Endothelial cell of umbilical vein (primary cell): Measurements from ENCODE around the gene ATP6V1B1. TPM values are rescaled to one million over a fixed set of nuclear protein-coding genes. Genes with fewer than 3 reads are reported as not detected.

Experiments used
- BruUV-seq: library from RNA; stranded (reverse); fragments of 400-500 nt; replicated peaks from 2 replicates; lab custom pipeline; 2021; lab: Mats Ljungman, UMichigan
- CTCF ChIA-PET: fragments of 300-600, 350-600 bp; sonication (Branson Sonifier 250); formaldehyde crosslinking; loops from one replicate; lab custom pipeline; 2021; ENCODE audit warnings: antibody characterized with exemption, inconsistent platforms; lab: Charles Lee
- POLR2A ChIA-PET: fragments of 300-600, 350-600 bp; sonication (Branson Sonifier 250); formaldehyde crosslinking; loops from one replicate; lab custom pipeline; 2021; ENCODE audit warnings: antibody characterized with exemption, inconsistent platforms; lab: Charles Lee
- DNase-seq: peaks from one replicate; pipeline ENCODE4 v3.0.0-alpha.2; 2011; ENCODE audit warnings: low read depth, low spot score
- FAIRE-seq: peaks from 2 replicates; lab custom pipeline; 2011; peaks lifted over from hg19 to GRCh38; lab: Jason Lieb, UNC
- H2AFZ ChIP-seq: 2 replicates; pipeline ENCODE4 v1.6.0; 2012; ENCODE audit warnings: low read depth, low read length, control low read depth, inconsistent platforms
- H3K27ac ChIP-seq: 2 replicates; pipeline ENCODE4 v1.5.1; 2011; ENCODE audit warnings: low read depth, mild to moderate bottlenecking, control low read depth, low read length, moderate library complexity; ENCODE audit not compliant: insufficient read depth
- H3K27me3 ChIP-seq, 2 experiments: 2 replicates each; pipeline versions ENCODE4 v1.6.0 to v1.6.1; 2011; ENCODE audit warnings: low read length in 2 of 2, mixed read lengths in 1 of 2; ENCODE audit not compliant: control insufficient read depth in 2 of 2, insufficient read depth in 2 of 2
- H3K36me3 ChIP-seq, 2 experiments: 2 replicates in 1 of 2; 3 replicates in 1 of 2; pipeline ENCODE4 v1.5.1; 2011; ENCODE audit warnings: low read length in 2 of 2, mild to moderate bottlenecking in 1 of 2, moderate library complexity in 1 of 2; ENCODE audit not compliant: control insufficient read depth in 2 of 2, insufficient read depth in 2 of 2; ENCODE audit errors: extremely low read depth in 1 of 2
- H3K4me1 ChIP-seq: 3 replicates; pipeline ENCODE4 v1.5.1; 2011; ENCODE audit warnings: mild to moderate bottlenecking, low read length; ENCODE audit not compliant: control insufficient read depth, insufficient read depth; ENCODE audit errors: extremely low read depth
- H3K4me2 ChIP-seq: 2 replicates; pipeline ENCODE4 v1.6.1; 2011; ENCODE audit warnings: low read length, control low read depth, mixed read lengths; ENCODE audit not compliant: insufficient read depth
- H3K4me3 ChIP-seq, 3 experiments: fragments of 200-600 bp in 1 of 3; sonication (generic), shearing (Covaris generic) in 1 of 3; replicated peaks in 1 of 3; 2 replicates each; pipeline ENCODE4 v1.5.1; 2011 to 2016; ENCODE audit warnings: control low read depth in 3 of 3, low read length in 3 of 3, mild to moderate bottlenecking in 2 of 3, inconsistent platforms in 1 of 3, low read depth in 1 of 3, moderate library complexity in 1 of 3; ENCODE audit not compliant: insufficient read depth in 1 of 3
- H3K79me2 ChIP-seq: 2 replicates; pipeline ENCODE4 v1.6.0; 2012; ENCODE audit warnings: low read length, inconsistent platforms; ENCODE audit not compliant: control insufficient read depth, insufficient read depth
- H3K9ac ChIP-seq: replicated peaks from 2 replicates; pipeline ENCODE3; 2011; ENCODE audit warnings: low read length, control low read depth; ENCODE audit not compliant: insufficient read depth; ENCODE audit errors: extremely low read depth
- H3K9me1 ChIP-seq: replicated peaks from 3 replicates; pipeline ENCODE4 v1.6.0; 2011; ENCODE audit warnings: mild to moderate bottlenecking, low read length; ENCODE audit not compliant: control insufficient read depth, insufficient read depth; ENCODE audit errors: extremely low read depth
- H3K9me3 ChIP-seq: replicated peaks from 2 replicates; pipeline ENCODE4 v1.5.1; 2012; ENCODE audit warnings: low read length, inconsistent platforms; ENCODE audit not compliant: control insufficient read depth, insufficient read depth
- H4K20me1 ChIP-seq: replicated peaks from 2 replicates; pipeline ENCODE3; 2011; ENCODE audit warnings: mild to moderate bottlenecking, low read length; ENCODE audit not compliant: control insufficient read depth, insufficient read depth; ENCODE audit errors: extremely low read depth
- EZH2 ChIP-seq: IDR thresholded peaks from 2 replicates; pipeline ENCODE4 v1.6.1; 2012; ENCODE audit warnings: borderline replicate concordance, low read depth, mild to moderate bottlenecking, moderate library complexity, low read length, inconsistent platforms; ENCODE audit not compliant: severe bottlenecking
- FOS ChIP-seq: IDR thresholded peaks from 2 replicates; pipeline ENCODE4 v1.6.1; 2011; ENCODE audit warnings: mild to moderate bottlenecking, low read length, moderate library complexity, borderline replicate concordance; ENCODE audit not compliant: insufficient read depth
- GATA2 ChIP-seq: IDR thresholded peaks from 2 replicates; pipeline ENCODE4 v1.7.0; 2011; ENCODE audit warnings: low read depth, mild to moderate bottlenecking, moderate library complexity, mixed read lengths, low read length; ENCODE audit not compliant: insufficient read length, insufficient read depth
- JUN ChIP-seq: IDR thresholded peaks from 2 replicates; pipeline ENCODE4 v1.6.1; 2011; ENCODE audit warnings: borderline replicate concordance, low read depth; ENCODE audit not compliant: insufficient read length, insufficient read depth
- MYC ChIP-seq: IDR thresholded peaks from one replicate; pipeline ENCODE4 v1.6.1; 2011; ENCODE audit warnings: mild to moderate bottlenecking, low read depth, low read length
- POLR2A ChIP-seq: IDR thresholded peaks from 2 replicates; pipeline ENCODE4 v1.6.1; 2012; ENCODE audit warnings: low read depth, mild to moderate bottlenecking, control low read depth, low read length
- POLR2AphosphoS5 ChIP-seq: IDR thresholded peaks from 2 replicates; pipeline ENCODE4 v1.6.1; 2012; ENCODE audit warnings: low read depth, mild to moderate bottlenecking, control low read depth, low read length, moderate library complexity; ENCODE audit not compliant: insufficient read depth
- dilution Hi-C: fragments of 300-500 bp; cut with MboI; formaldehyde crosslinking; loops from one replicate; pipeline ENCODE4 v1.15.0; 2019; ENCODE audit warnings: low sequenced_read_pairs; ENCODE audit not compliant: extremely low pct_ligation_motif_present
- intact Hi-C: fragments of 100-400 bp; cut with micrococcal nuclease; formaldehyde crosslinking; loops from one replicate; pipeline ENCODE4 v1.10.0; 2022
- polyA plus RNA-seq, 4 experiments: library from polyadenylated mRNA; depleted of rRNA in 3 of 4; stranded (reverse) in 3 of 4; unstranded in 1 of 4; fragments of >200 nt; gene quantifications; 2 replicates each; pipeline versions ENCODE4 v1.2.1 to v1.2.3, GENCODE V29; 2011 to 2012; ENCODE audit warnings: missing spikeins in 1 of 4
- total RNA-seq: library from RNA; stranded (reverse); gene quantifications from 2 replicates; pipeline ENCODE4 v1.2.3, GENCODE V29; 2021
- TF ChIP-seq, protein P1 (sequence below), 2 donors: IDR thresholded peaks; 1 replicate in 1 of 2; 2 replicates in 1 of 2; pipeline ENCODE4 v1.5.1; 2011; ENCODE audit warnings: low read length in 2 of 2, mild to moderate bottlenecking in 2 of 2, moderate library complexity in 2 of 2, control low read depth in 1 of 2, inconsistent platforms in 1 of 2, low read depth in 1 of 2; ENCODE audit not compliant: insufficient read depth in 1 of 2; ENCODE audit errors: extremely low read depth in 1 of 2
- TF ChIP-seq, protein P2 (sequence below): IDR thresholded peaks from 2 replicates; pipeline ENCODE4 v1.6.1; 2011; ENCODE audit not compliant: insufficient read depth, insufficient read length

ATP6V1B1 gene
- total and polyA plus RNA-seq, 2 donors (not counting 3 experiments of a cell fraction or from before 2014, with no cell fraction given) = 0.77 TPM; not detected in 1

DNA sequence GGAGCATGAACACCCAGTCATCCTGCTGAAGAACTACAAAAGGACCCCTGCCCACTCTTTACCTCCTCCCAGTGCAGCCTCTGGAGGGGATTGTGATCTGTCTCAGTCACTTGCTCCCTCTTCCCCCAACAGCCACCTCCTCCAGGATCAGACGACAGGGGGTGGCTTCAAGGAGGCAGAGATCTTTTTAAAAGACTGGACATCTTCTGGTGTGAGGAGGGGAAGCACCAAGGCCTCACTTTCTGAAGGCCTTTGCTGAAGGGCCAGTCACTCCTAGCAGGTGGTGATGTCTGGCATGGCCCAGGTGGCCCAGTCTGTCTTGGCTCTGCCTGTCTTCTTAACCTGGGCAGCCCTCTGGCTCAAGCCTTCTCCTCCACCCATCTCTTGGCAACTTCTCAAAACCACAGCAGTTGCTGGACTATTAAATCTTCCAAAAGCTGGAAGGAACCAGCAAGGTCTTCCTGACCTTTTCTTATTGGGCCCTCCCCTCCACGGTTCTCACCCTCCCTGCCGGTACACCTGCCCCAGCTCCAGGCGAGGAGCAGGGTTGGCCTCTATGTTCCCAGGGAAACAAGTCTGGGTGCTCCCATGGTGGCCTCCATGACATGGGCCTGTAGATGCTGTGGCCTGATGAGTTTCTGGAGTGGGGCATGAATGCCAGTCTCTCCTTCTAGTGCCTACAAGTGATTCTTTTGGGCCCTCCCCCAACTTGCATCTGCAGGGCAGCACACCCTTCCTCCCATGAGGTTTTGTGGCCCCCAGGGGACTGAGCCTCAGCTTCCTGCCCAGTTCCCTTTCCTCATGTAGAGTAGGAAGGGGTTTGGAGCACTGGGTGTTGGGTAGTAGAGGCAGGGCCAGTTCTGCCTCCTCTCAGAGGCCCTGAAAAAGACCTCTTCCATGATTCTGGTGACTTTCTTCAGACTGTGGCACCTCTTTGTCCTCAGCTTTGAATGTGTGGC lies 5.0 kb upstream of the ATP6V1B1 start:
- FAIRE-seq (no peak), DNase-seq (no peak)
- no peaks in the 10 kb centered on the region for H4K20me1 ChIP-seq
- no peaks in the 10 kb centered on the region for H3K9me1 ChIP-seq
- intact Hi-C loops (no loop called here), dilution Hi-C loops (no loop called here)
- H3K27me3 ChIP-seq = peaks cover 0 to 11% of the 10 kb centered on the region in 2 experiments
- H3K9ac ChIP-seq = no peak overlapping the region
- H3K36me3 ChIP-seq = no peaks in the 10 kb centered on the region
- ChIA-PET CTCF (interaction anchor here (1.0 kb wide), 1 partner anchor 18 kb away, joined by 4 read pairs; no protein-coding TSS in a partner anchor), POLR2A (no interaction called here)
- no peaks in the 10 kb centered on the region for H3K4me1 ChIP-seq
- no peaks in the 10 kb centered on the region for H3K9me3 ChIP-seq
- no peak overlapping the region for H3K4me3 ChIP-seq
- no peak overlapping the region for H3K4me2 ChIP-seq
- BruUV-seq = no TSS peak
- TF ChIP-seq POLR2AphosphoS5 (no peak), EZH2 (no peak), JUN (no peak), GATA2 (no peak), POLR2A (no peak), MYC (no peak), FOS (no peak)
- TF ChIP-seq, protein P1, sequence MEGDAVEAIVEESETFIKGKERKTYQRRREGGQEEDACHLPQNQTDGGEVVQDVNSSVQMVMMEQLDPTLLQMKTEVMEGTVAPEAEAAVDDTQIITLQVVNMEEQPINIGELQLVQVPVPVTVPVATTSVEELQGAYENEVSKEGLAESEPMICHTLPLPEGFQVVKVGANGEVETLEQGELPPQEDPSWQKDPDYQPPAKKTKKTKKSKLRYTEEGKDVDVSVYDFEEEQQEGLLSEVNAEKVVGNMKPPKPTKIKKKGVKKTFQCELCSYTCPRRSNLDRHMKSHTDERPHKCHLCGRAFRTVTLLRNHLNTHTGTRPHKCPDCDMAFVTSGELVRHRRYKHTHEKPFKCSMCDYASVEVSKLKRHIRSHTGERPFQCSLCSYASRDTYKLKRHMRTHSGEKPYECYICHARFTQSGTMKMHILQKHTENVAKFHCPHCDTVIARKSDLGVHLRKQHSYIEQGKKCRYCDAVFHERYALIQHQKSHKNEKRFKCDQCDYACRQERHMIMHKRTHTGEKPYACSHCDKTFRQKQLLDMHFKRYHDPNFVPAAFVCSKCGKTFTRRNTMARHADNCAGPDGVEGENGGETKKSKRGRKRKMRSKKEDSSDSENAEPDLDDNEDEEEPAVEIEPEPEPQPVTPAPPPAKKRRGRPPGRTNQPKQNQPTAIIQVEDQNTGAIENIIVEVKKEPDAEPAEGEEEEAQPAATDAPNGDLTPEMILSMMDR (IDR thresholded peaks at IDR 0.05; ENCODE audit: extremely low read depth in 1 of 2, insufficient read depth in 1 of 2, low read depth in 1 of 2, low read length in 2 of 2) = no peak
- TF ChIP-seq, protein P2, sequence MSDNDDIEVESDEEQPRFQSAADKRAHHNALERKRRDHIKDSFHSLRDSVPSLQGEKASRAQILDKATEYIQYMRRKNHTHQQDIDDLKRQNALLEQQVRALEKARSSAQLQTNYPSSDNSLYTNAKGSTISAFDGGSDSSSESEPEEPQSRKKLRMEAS = no peak
- H2AFZ ChIP-seq = no peak overlapping the region
- no peaks in the 10 kb centered on the region for H3K79me2 ChIP-seq
- no peak overlapping the region for H3K27ac ChIP-seq
